IMR-90 (cell line): ENCODE results near the gene LIN7B. TPM values are rescaled to one million over a fixed set of nuclear protein-coding genes. Genes with fewer than 3 reads are reported as not detected.

Experiments used
- RFX5 ChIP-seq: IDR thresholded peaks from 2 replicates; pipeline ENCODE4 v1.8.0; 2012; ENCODE audit warnings: low read depth, mild to moderate bottlenecking, low read length, moderate library complexity
- SMC3 ChIP-seq: fragments of 150-350 bp; IDR thresholded peaks from 2 replicates; pipeline ENCODE4 v1.6.1; 2016; ENCODE audit warnings: low read depth, mild to moderate bottlenecking, antibody characterized with exemption, low read length, moderate library complexity
- polyA plus RNA-seq, 3 experiments: library from polyadenylated mRNA; depleted of rRNA; stranded (reverse); fragments of >200 nt; gene quantifications; 2 replicates each; pipeline ENCODE4 v1.2.3, GENCODE V29; 2012; ENCODE audit warnings: low replicate concordance in 1 of 3
- total RNA-seq: library from RNA; depleted of rRNA; stranded (reverse); fragments of >200 nt; gene quantifications from 2 replicates; pipeline ENCODE4 v1.2.3, GENCODE V29; 2012

Gene LIN7B
- total and polyA plus RNA-seq, 2 of the 4 experiments (the other 2 are of a cell fraction), result 3.8 to 8.0 TPM

GRCh38 chr19:49094505-49095482 is 19.4 kb upstream of the LIN7B start (continued):
- TF ChIP-seq RFX5 (no peak), SMC3 (no peak)
